IPS-18c (cell line): ENCODE measurements around the gene CHD1L.
"Not testable (repeated sequence)": the region's sequence is repeated elsewhere in the genome, so short reads cannot be mapped to it uniquely, and the experiment has no call there.

Source experiments
- H3K4me3 ChIP-seq: 2 replicates; pipeline ENCODE4 v1.7.0; 2013; ENCODE audit warnings: low read depth, mild to moderate bottlenecking, low read length, moderate library complexity; ENCODE audit not compliant: insufficient read depth
- H3K9me3 ChIP-seq: one replicate; pipeline ENCODE4 v1.6.1; 2013; ENCODE audit warnings: mild to moderate bottlenecking, low read length, moderate library complexity; ENCODE audit not compliant: control insufficient read depth, insufficient read depth

CHD1L gene

GRCh38 chr1:147292631-147293251, 50.3 kb downstream of the CHD1L start:
- Histone ChIP-seq H3K9me3 (no peaks in the 10 kb centered on the region), H3K4me3 (no peak overlapping the region)

DNA sequence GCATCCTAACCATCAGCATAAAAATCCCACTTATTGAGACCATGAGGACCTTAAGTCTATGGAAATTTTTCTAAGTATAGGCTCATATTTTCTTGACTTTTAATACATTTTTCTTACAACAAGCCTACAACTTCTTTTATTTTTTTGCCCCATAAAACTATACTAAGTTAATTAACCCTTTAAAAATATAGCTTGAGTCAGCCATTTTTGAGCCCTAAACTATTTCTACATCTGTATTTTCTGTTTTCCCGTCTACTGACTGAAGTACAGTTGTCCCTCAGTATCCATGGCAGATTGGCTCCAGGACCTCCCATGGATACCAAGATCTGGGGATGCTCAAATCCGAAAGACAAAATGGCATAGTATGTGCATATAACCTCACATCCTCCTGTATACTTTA, 55.0 kb downstream of the CHD1L start:
- Histone ChIP-seq H3K9me3 (peaks cover 6% of the 10 kb centered on the region), H3K4me3 (no peak overlapping the region)

- H3K9me3 ChIP-seq, H3K4me3 ChIP-seq: not testable (repeated sequence)
Observed at GRCh38 chr1:147305803-147306202, 63.3 kb downstream of the CHD1L start.

- Histone ChIP-seq H3K9me3 (no peaks in the 10 kb centered on the region), H3K4me3 (no peak overlapping the region)
Observed at GRCh38 chr1:147316968-147317367, 74.5 kb downstream of the CHD1L start.

DNA sequence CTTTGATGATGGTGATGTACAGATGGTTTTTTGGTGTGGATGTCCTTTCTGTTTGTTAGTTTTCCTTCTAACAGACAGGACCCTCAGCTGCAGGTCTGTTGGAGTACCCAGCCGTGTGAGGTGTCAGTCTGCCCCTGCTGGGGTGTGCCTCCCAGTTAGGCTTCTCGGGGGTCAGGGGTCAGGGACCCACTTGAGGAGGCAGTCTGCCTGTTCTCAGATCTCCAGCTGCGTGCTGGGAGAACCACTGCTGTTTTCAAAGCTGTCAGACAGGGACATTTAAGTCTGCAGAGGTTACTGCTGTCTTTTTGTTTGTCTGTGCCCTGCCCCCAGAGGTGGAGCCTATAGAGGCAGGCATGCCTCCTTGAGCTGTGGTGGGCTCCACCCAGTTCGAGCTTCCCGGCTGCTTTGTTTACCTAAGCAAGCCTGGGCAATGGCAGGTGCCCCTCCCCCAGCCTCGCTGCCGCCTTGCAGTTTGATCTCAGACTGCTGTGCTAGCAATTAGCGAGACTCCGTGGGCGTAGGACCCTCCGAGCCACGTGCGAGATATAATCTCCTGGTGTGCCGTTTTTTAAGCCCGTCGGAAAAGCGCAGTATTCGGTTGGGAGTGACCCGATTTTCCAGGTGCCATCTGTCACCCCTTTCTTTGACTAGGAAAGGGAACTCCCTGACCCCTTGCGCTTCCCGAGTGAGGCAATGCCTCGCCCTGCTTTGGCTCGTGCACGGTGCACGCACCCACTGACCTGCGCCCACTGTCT, 84.6 kb downstream of the CHD1L start:
- H3K4me3 ChIP-seq, H3K9me3 ChIP-seq: not testable (repeated sequence)

DNA sequence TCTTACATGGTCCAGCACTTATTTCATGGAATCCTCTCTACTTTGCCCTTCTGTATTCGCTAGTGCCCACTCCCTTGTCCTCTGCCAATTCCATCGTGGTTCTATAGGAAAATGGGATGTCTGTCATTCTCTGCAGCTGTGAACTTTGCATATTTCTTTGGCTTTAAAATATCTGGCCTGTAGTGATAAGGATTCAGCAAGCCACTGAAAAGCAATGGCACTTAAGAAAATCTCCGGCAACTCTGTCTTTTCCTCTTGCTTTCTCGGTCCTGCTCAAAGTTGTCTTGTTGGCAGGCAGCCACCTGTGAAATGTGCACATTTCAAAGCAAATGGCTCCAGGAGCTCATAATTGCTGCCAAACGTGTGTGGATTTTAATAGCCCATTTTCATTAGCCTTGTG, 91.8 kb downstream of the CHD1L start:
- H3K4me3 ChIP-seq = no peak overlapping the region

GRCh38 chr1:147336291-147336690, 93.8 kb downstream of the CHD1L start:
- H3K4me3 ChIP-seq = no peak overlapping the region
- H3K9me3 ChIP-seq = no peaks in the 10 kb centered on the region

More for the DNA sequence above, 91.8 kb downstream of the CHD1L start:
- no peaks in the 10 kb centered on the region for H3K9me3 ChIP-seq

DNA sequence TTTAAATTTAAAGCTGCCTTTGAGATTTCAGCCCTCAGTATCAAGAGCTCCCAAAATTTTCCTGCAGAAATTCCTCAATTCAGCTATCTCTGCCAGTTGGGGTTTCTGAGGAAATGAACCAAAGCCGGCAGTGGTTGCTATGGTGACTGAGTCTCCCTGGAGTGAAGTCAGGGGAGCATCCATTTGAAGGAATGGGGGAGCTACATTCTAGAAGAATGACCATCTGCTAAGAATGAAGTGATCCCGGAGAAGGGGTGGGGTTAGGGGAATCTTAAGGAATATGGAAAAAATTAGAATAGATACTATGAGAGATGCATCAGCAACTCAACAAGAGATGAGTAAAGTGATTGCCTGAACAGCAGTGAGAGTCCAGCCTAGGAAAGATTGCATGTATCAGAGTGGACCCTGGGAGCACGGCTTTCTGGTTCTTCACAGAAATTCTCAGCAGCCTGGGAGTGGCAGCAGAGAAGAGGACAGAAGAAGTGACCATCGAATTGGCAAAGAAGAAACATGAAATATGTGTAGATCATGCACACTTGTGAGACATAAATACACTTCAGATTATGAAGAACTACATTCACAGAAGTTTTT, 94.7 kb downstream of the CHD1L start:
- Histone ChIP-seq H3K9me3 (no peaks in the 10 kb centered on the region), H3K4me3 (no peak overlapping the region)

GRCh38 chr1:147338571-147338970, 96.1 kb downstream of the CHD1L start:
- Histone ChIP-seq H3K9me3 (no peaks in the 10 kb centered on the region), H3K4me3 (no peak overlapping the region)

DNA sequence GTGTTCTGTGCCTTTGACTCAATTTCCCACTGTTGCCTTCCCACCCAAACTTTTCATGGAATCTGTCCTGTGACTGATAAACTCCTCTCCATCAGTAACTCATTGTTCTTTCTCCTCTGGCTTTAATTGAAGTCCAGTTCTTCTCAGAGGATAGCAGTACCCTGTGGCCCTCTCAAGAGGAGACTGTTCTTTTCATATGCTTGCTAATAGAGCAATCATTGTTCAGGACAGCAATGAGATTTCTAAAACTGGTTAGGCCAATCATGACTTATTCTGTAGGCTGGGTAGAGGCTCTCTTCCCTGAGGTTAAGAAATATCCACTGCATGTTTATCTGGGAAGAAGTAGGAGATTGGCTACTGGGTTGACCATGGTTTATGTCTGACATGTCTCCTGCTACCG, 98.8 kb downstream of the CHD1L start:
- peaks cover 3% of the 10 kb centered on the region for H3K9me3 ChIP-seq

More for the DNA sequence above, 98.8 kb downstream of the CHD1L start:
- no peak overlapping the region for H3K4me3 ChIP-seq
